HPDE6-E6E7 (cell line): ENCODE data around the gene GTPBP4.

Experiments
- DNase-seq: peaks from one replicate; pipeline ENCODE4 v3.0.0; 2011; ENCODE audit warnings: missing footprints; ENCODE audit errors: extremely low spot score

The GTPBP4 gene

GRCh38 chr10:987870-988666, at the start of gene GTPBP4:
Gene GTPBP4, plus strand, starts transcription at chr10:988434. Its CDS starts 46 bp downstream, at chr10:988480.
- DNase-seq: peak; percentile 82

- no peak for DNase-seq
Observed at GRCh38 chr10:938941-939678, 49.1 kb upstream of the GTPBP4 start.

- no peak for DNase-seq
Observed at GRCh38 chr10:943334-944033, 44.8 kb upstream of the GTPBP4 start.

GRCh38 chr10:944034-944831, 44.0 kb upstream of the GTPBP4 start:
- no peak for DNase-seq

GRCh38 chr10:945778-946177, 42.5 kb upstream of the GTPBP4 start:
- DNase-seq: no peak

GRCh38 chr10:947051-947450, 41.2 kb upstream of the GTPBP4 start:
- no peak for DNase-seq

- no peak for DNase-seq
Observed at GRCh38 chr10:947881-948280, 40.4 kb upstream of the GTPBP4 start.

- no peak for DNase-seq
Observed at GRCh38 chr10:948347-948746, 39.9 kb upstream of the GTPBP4 start.

GRCh38 chr10:949446-949845, 38.8 kb upstream of the GTPBP4 start:
- no peak for DNase-seq

- DNase-seq: no peak
Observed at GRCh38 chr10:953836-954235, 34.4 kb upstream of the GTPBP4 start.

GRCh38 chr10:954396-954795, 33.8 kb upstream of the GTPBP4 start:
- DNase-seq: no peak

- DNase-seq: no peak
Observed at GRCh38 chr10:955127-955819, 33.0 kb upstream of the GTPBP4 start.

GRCh38 chr10:955820-956217, 32.4 kb upstream of the GTPBP4 start:
- no peak for DNase-seq

GRCh38 chr10:958106-958505, 30.1 kb upstream of the GTPBP4 start:
- no peak for DNase-seq

- DNase-seq: no peak
Observed at GRCh38 chr10:958856-959255, 29.4 kb upstream of the GTPBP4 start.

- DNase-seq: no peak
Observed at GRCh38 chr10:962342-962741, 25.9 kb upstream of the GTPBP4 start.

- DNase-seq: no peak
Observed at GRCh38 chr10:963186-963585, 25.0 kb upstream of the GTPBP4 start.

GRCh38 chr10:963655-964054, 24.6 kb upstream of the GTPBP4 start:
- no peak for DNase-seq

- DNase-seq: no peak
Observed at GRCh38 chr10:964321-964987, 23.8 kb upstream of the GTPBP4 start.

GRCh38 chr10:964988-965417, 23.2 kb upstream of the GTPBP4 start:
- no peak for DNase-seq
